Fibroblast of lung (primary cell): ENCODE data around the gene ADGRB3. TPM values are rescaled to one million over a fixed set of nuclear protein-coding genes. Genes with fewer than 3 reads are reported as not detected.

Source experiments
- DNase-seq, 2 donors: peaks; one replicate each; pipeline versions ENCODE4 v3.0.0 to v3.0.0-alpha.2; 2010; ENCODE audit warnings: low read depth in 2 of 2
- H2AFZ ChIP-seq: 2 replicates; pipeline ENCODE4 v1.5.1; 2012; ENCODE audit warnings: low read length, control low read depth, inconsistent platforms
- H3K27ac ChIP-seq: 2 replicates; pipeline ENCODE4 v1.5.1; 2011; ENCODE audit warnings: low read length, control low read depth; ENCODE audit not compliant: insufficient read depth
- H3K27me3 ChIP-seq: 2 replicates; pipeline ENCODE4 v1.5.1; 2011; ENCODE audit warnings: mild to moderate bottlenecking, low read length; ENCODE audit not compliant: control insufficient read depth, insufficient read depth
- H3K36me3 ChIP-seq: 2 replicates; pipeline ENCODE4 v1.5.1; 2011; ENCODE audit warnings: low read length; ENCODE audit not compliant: control insufficient read depth, insufficient read depth
- H3K4me1 ChIP-seq: 2 replicates; pipeline ENCODE4 v1.5.1; 2011; ENCODE audit warnings: low read length; ENCODE audit not compliant: control insufficient read depth, insufficient read depth; ENCODE audit errors: extremely low read depth
- H3K4me2 ChIP-seq: 2 replicates; pipeline ENCODE4 v1.5.1; 2011; ENCODE audit warnings: low read length, control low read depth; ENCODE audit not compliant: insufficient read depth; ENCODE audit errors: extremely low read depth
- H3K4me3 ChIP-seq, 4 experiments: fragments of 200-600 bp in 1 of 4; sonication (generic) in 1 of 4; replicated peaks in 1 of 4; 2 replicates each; pipeline ENCODE4 v1.5.1; 2011 to 2016; ENCODE audit warnings: low read length in 4 of 4, low read depth in 3 of 4, mild to moderate bottlenecking in 3 of 4, control low read depth in 2 of 4, inconsistent platforms in 1 of 4, mixed read lengths in 1 of 4; ENCODE audit not compliant: insufficient read depth in 1 of 4; ENCODE audit errors: control extremely low read depth in 1 of 4
- H3K79me2 ChIP-seq: 2 replicates; pipeline ENCODE4 v1.5.1; 2012; ENCODE audit warnings: mild to moderate bottlenecking, low read length, inconsistent platforms; ENCODE audit not compliant: control insufficient read depth, insufficient read depth
- H3K9ac ChIP-seq: 2 replicates; pipeline ENCODE4 v1.5.1; 2011; ENCODE audit warnings: mild to moderate bottlenecking, low read length, control low read depth; ENCODE audit not compliant: insufficient read depth
- H3K9me3 ChIP-seq: 2 replicates; pipeline ENCODE4 v1.5.1; 2012; ENCODE audit warnings: low read depth, low read length; ENCODE audit not compliant: control insufficient read depth, insufficient read depth
- H4K20me1 ChIP-seq: 2 replicates; pipeline ENCODE4 v1.5.1; 2011; ENCODE audit warnings: low read length; ENCODE audit not compliant: control insufficient read depth, insufficient read depth; ENCODE audit errors: extremely low read depth
- CTCF ChIP-seq, 2 donors: IDR thresholded peaks in 1 of 2; conservative IDR thresholded peaks in 1 of 2; 1 replicate in 1 of 2; 2 replicates in 1 of 2; pipeline ENCODE4 v1.5.1; 2011 to 2012; ENCODE audit warnings: low read length in 2 of 2, control low read depth in 1 of 2, inconsistent platforms in 1 of 2, low read depth in 1 of 2, mild to moderate bottlenecking in 1 of 2
- EZH2 ChIP-seq: IDR thresholded peaks from 2 replicates; pipeline ENCODE4 v1.5.1; 2012; ENCODE audit warnings: low read length, control low read depth, mild to moderate bottlenecking; ENCODE audit errors: missing control alignments
- polyA plus RNA-seq, 2 donors: library from polyadenylated mRNA; depleted of rRNA in 1 of 2; stranded (reverse) in 1 of 2; unstranded in 1 of 2; fragments of >200 nt; gene quantifications; 2 replicates each; pipeline ENCODE4 v1.2.1, GENCODE V29; 2011 to 2012; ENCODE audit warnings: missing spikeins in 1 of 2
- total RNA-seq: library from RNA; depleted of rRNA; stranded (reverse); fragments of >200 nt; gene quantifications from 2 replicates; pipeline ENCODE4 v1.2.1, GENCODE V29; 2014

The ADGRB3 gene
- total and polyA plus RNA-seq, 2 donors (not counting 1 experiment from before 2014, with no cell fraction given) = 0.33 TPM; not detected in 1

- Histone ChIP-seq H3K27me3 (no peaks in the 10 kb centered on the region), H3K27ac (no peak overlapping the region), H3K9ac (no peak overlapping the region), H3K4me1 (no peaks in the 10 kb centered on the region), H3K9me3 (no peaks in the 10 kb centered on the region), H4K20me1 (no peaks in the 10 kb centered on the region), H2AFZ (no peak overlapping the region), H3K36me3 (no peaks in the 10 kb centered on the region), H3K4me2 (no peak overlapping the region), H3K4me3 (no peak overlapping the region), H3K79me2 (no peaks in the 10 kb centered on the region)
- TF ChIP-seq EZH2 (no peak), CTCF (conservative IDR thresholded peaks at IDR 0.05 in 1 of 2, IDR thresholded peaks at IDR 0.05 in 1 of 2; ENCODE audit: low read depth in 1 of 2, low read length in 2 of 2) (no peak)
- no peak for DNase-seq
Observed at GRCh38 chr6:69280858-69281257, 645.8 kb downstream of the ADGRB3 start.

GRCh38 chr6:69284176-69284730 lies 649.2 kb downstream of the ADGRB3 start:
- no peak overlapping the region for H3K9ac ChIP-seq
- H4K20me1 ChIP-seq = no peaks in the 10 kb centered on the region
- H3K9me3 ChIP-seq = no peaks in the 10 kb centered on the region
- no peak overlapping the region for H3K4me3 ChIP-seq
- H3K27me3 ChIP-seq = no peaks in the 10 kb centered on the region
- no peak for DNase-seq
- no peak for TF ChIP-seq CTCF (conservative IDR thresholded peaks at IDR 0.05 in 1 of 2, IDR thresholded peaks at IDR 0.05 in 1 of 2; ENCODE audit: low read depth in 1 of 2, low read length in 2 of 2)
- TF ChIP-seq EZH2 = no peak
- no peaks in the 10 kb centered on the region for H3K36me3 ChIP-seq
- no peak overlapping the region for H2AFZ ChIP-seq
- H3K4me1 ChIP-seq = no peaks in the 10 kb centered on the region
- no peak overlapping the region for H3K27ac ChIP-seq
- no peaks in the 10 kb centered on the region for H3K79me2 ChIP-seq
- no peak overlapping the region for H3K4me2 ChIP-seq

- H3K27ac ChIP-seq = no peak overlapping the region
- H3K36me3 ChIP-seq = no peaks in the 10 kb centered on the region
- TF ChIP-seq EZH2 (no peak), CTCF (conservative IDR thresholded peaks at IDR 0.05 in 1 of 2, IDR thresholded peaks at IDR 0.05 in 1 of 2; ENCODE audit: low read depth in 1 of 2, low read length in 2 of 2) (no peak)
- H3K4me3 ChIP-seq = no peak overlapping the region
- H3K4me2 ChIP-seq = no peak overlapping the region
- no peaks in the 10 kb centered on the region for H3K27me3 ChIP-seq
- H3K79me2 ChIP-seq = no peaks in the 10 kb centered on the region
- no peak overlapping the region for H3K9ac ChIP-seq
- H2AFZ ChIP-seq = no peak overlapping the region
- no peaks in the 10 kb centered on the region for H3K9me3 ChIP-seq
- H3K4me1 ChIP-seq = no peaks in the 10 kb centered on the region
- DNase-seq = no peak
- H4K20me1 ChIP-seq = no peaks in the 10 kb centered on the region
Observed at GRCh38 chr6:69285054-69285453, 650.0 kb downstream of the ADGRB3 start.
